OCI-LY1 (cell line): ENCODE data around the gene NDUFS5.
A peak's percentile ranks its signal among the peaks of the same experiment; 100 is the strongest.

Experiments used
- H2AFZ ChIP-seq: fragments of 200-600 bp; sonication (generic), shearing (Covaris generic); 2 replicates; pipeline ENCODE4 v1.6.0; 2014; ENCODE audit warnings: antibody characterized with exemption, mild to moderate bottlenecking, low read length
- H3F3A ChIP-seq: fragments of 200-600 bp; sonication (generic), shearing (Covaris generic); 2 replicates; pipeline ENCODE4 v1.6.0; 2014; ENCODE audit warnings: mild to moderate bottlenecking, antibody characterized with exemption, low read length, moderate library complexity; ENCODE audit not compliant: insufficient read depth
- H3K27ac ChIP-seq: fragments of 200-600 bp; sonication (generic); 2 replicates; pipeline ENCODE4 v1.5.1; 2014; ENCODE audit warnings: low read length, mixed run types, mild to moderate bottlenecking, low read depth; ENCODE audit not compliant: poor library complexity, severe bottlenecking
- H3K27me3 ChIP-seq: fragments of 200-600 bp; sonication (generic); 2 replicates; pipeline ENCODE4 v1.6.0; 2014; ENCODE audit warnings: antibody characterized with exemption, mild to moderate bottlenecking, low read length, moderate library complexity; ENCODE audit not compliant: insufficient read depth
- H3K36me3 ChIP-seq: fragments of 200-600 bp; sonication (generic); 2 replicates; pipeline ENCODE4 v1.6.1; 2014; ENCODE audit warnings: mild to moderate bottlenecking, antibody characterized with exemption, low read length, moderate library complexity, mixed read lengths; ENCODE audit not compliant: insufficient read depth
- H3K4me1 ChIP-seq: fragments of 200-600 bp; sonication (generic); 2 replicates; pipeline ENCODE4 v1.5.1; 2014; ENCODE audit warnings: mild to moderate bottlenecking, low read length, moderate library complexity; ENCODE audit not compliant: insufficient read depth, severe bottlenecking
- H3K4me2 ChIP-seq: fragments of 200-600 bp; sonication (generic), shearing (Covaris generic); 2 replicates; pipeline ENCODE4 v1.6.1; 2014; ENCODE audit warnings: low read length
- H3K4me3 ChIP-seq: fragments of 200-600 bp; sonication (generic); 2 replicates; pipeline ENCODE4 v1.5.1; 2014; ENCODE audit warnings: low read length, low read depth, mild to moderate bottlenecking, mixed read lengths; ENCODE audit not compliant: poor library complexity, severe bottlenecking
- H3K79me2 ChIP-seq: fragments of 200-600 bp; shearing (Covaris generic); 2 replicates; pipeline ENCODE4 v1.6.1; 2016; ENCODE audit warnings: mixed run types, low read length, mixed read lengths; ENCODE audit not compliant: insufficient read depth
- H3K9ac ChIP-seq: fragments of 200-600 bp; sonication (generic), shearing (Covaris generic); 2 replicates; pipeline ENCODE4 v1.6.1; 2014; ENCODE audit warnings: mild to moderate bottlenecking, low read length, mixed read lengths
- H3K9me2 ChIP-seq: fragments of 200-600 bp; sonication (generic), shearing (Covaris generic); 2 replicates; pipeline ENCODE4 v1.6.1; 2014; ENCODE audit warnings: low read depth, mild to moderate bottlenecking, low read length, mixed read lengths
- H3K9me3 ChIP-seq: fragments of 200-600 bp; shearing (Covaris generic); 2 replicates; pipeline ENCODE4 v1.6.1; 2014; ENCODE audit warnings: low read length, mixed read lengths
- H4K20me1 ChIP-seq: fragments of 200-600 bp; sonication (generic), shearing (Covaris generic); 2 replicates; pipeline ENCODE4 v1.6.0; 2016; ENCODE audit warnings: mild to moderate bottlenecking, low read length; ENCODE audit not compliant: insufficient read depth
- EZH2 ChIP-seq: fragments of 200-600 bp; sonication (generic), shearing (Covaris generic); IDR thresholded peaks from 2 replicates; pipeline ENCODE4 v1.8.0; 2017; ENCODE audit warnings: borderline replicate concordance, mixed run types, mild to moderate bottlenecking, antibody characterized with exemption, low read length, moderate library complexity, mixed read lengths
- TF ChIP-seq, protein P1 (sequence below): fragments of 200-600 bp; sonication (generic), shearing (Covaris generic); IDR thresholded peaks from 2 replicates; pipeline ENCODE4 v1.5.1; 2017; ENCODE audit warnings: mild to moderate bottlenecking, antibody characterized with exemption, low read length, moderate library complexity, mixed read lengths

NDUFS5 gene

DNA sequence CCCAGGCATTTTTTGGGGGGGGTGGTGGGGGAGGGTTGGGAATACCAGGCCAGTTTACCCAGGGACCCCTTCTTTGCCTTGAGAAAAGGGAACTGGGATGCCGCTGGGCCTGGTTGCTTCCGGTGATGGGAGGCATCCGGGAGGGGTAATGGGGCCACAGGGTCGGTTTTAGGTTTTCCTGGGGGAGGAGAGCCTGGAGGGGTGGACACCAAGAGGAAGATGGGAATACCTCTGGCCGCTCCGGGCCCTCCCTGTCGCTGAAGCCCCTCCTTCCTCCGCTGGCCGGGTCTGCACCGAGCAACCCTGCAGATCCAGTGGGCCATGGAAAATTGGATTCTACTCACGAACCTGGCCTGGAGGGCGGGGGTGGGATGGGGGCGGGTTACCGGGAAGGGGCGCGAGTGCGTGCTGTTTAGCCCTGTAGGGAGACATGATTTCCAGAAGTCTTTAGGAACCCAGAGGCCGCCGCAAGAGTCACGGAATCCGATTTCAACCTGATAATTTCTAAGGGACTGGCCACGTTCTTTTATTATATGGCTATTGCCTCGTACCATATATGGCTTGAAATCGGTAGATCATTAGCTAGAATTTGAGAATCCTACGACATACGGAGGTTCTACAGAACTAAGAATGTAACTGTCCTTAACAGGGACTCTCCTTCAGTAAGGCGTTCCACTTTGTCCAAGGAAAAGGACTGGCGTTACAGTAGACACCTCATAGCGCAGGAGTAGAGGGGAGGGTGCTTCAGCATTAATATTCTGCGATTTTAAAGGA is 34.3 kb upstream of the NDUFS5 start:
- H3K27ac ChIP-seq: peak overlapping the region; percentile 43
- H3K9ac ChIP-seq: peak overlapping the region; percentile 86
- H3K27me3 ChIP-seq: no peaks in the 10 kb centered on the region
- H3K4me2 ChIP-seq: peak overlapping the region; percentile 95
- no peaks in the 10 kb centered on the region for H3F3A ChIP-seq
- no peak for TF ChIP-seq EZH2
- TF ChIP-seq, protein P1, sequence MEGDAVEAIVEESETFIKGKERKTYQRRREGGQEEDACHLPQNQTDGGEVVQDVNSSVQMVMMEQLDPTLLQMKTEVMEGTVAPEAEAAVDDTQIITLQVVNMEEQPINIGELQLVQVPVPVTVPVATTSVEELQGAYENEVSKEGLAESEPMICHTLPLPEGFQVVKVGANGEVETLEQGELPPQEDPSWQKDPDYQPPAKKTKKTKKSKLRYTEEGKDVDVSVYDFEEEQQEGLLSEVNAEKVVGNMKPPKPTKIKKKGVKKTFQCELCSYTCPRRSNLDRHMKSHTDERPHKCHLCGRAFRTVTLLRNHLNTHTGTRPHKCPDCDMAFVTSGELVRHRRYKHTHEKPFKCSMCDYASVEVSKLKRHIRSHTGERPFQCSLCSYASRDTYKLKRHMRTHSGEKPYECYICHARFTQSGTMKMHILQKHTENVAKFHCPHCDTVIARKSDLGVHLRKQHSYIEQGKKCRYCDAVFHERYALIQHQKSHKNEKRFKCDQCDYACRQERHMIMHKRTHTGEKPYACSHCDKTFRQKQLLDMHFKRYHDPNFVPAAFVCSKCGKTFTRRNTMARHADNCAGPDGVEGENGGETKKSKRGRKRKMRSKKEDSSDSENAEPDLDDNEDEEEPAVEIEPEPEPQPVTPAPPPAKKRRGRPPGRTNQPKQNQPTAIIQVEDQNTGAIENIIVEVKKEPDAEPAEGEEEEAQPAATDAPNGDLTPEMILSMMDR: no peak
- H2AFZ ChIP-seq: no peak overlapping the region
- no peaks in the 10 kb centered on the region for H3K9me3 ChIP-seq
- peaks cover 33% of the 10 kb centered on the region for H3K4me1 ChIP-seq
- H3K9me2 ChIP-seq: no peaks in the 10 kb centered on the region
- peak overlapping the region; percentile 94 for H3K4me3 ChIP-seq
- no peaks in the 10 kb centered on the region; the same call in 1 of the 2 replicates for H4K20me1 ChIP-seq
- H3K36me3 ChIP-seq: peaks cover 40% of the 10 kb centered on the region
- peaks cover 42% of the 10 kb centered on the region for H3K79me2 ChIP-seq

DNA sequence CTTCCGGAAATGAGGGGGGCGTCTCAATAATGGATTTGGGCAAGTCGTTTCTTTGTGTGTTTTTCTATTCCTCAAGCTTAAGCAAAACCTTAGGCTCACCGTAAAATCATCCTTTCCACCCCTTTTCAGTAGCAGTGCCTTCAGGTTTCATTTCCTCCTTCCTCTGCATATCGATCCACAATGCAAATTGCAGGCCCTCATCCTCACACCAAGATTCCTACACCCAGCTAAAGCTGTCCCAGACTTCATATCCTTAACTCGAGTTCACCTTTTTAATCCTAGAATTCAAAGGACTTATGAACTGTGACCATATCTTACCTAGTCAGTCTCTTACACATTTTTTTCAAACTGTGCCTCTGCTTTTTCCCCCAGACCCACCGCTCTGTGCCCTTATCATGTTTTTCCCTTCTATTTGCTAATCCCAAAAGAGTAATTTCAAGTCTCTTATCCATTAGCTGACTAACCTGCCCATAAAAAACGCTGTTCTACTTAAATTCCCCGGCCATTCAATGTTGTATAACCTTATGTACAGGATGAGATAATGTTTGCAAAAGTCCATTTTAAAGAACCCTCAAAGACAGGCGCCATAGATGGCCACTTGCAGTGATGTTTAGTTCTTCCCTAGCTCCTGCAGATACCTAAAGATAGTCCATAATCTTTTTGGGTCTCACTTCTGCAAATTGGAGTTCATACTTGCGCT is 33.6 kb upstream of the NDUFS5 start:
- H3K4me2 ChIP-seq: peak overlapping the region; percentile 95
- TF ChIP-seq, protein P1: no peak
- TF ChIP-seq EZH2: no peak
- H3K9me2 ChIP-seq: no peaks in the 10 kb centered on the region
- H3K9me3 ChIP-seq: no peaks in the 10 kb centered on the region
- H3K79me2 ChIP-seq: peaks cover 49% of the 10 kb centered on the region
- H4K20me1 ChIP-seq: no peaks in the 10 kb centered on the region; the same call in 1 of the 2 replicates
- H3K4me3 ChIP-seq: peak overlapping the region; percentile 94
- H2AFZ ChIP-seq: no peak overlapping the region
- no peaks in the 10 kb centered on the region for H3F3A ChIP-seq
- H3K4me1 ChIP-seq: peaks cover 37% of the 10 kb centered on the region
- H3K27me3 ChIP-seq: no peaks in the 10 kb centered on the region
- H3K9ac ChIP-seq: peak overlapping the region; percentile 86
- H3K27ac ChIP-seq: peak overlapping the region; percentile 34
- peaks cover 48% of the 10 kb centered on the region for H3K36me3 ChIP-seq

DNA sequence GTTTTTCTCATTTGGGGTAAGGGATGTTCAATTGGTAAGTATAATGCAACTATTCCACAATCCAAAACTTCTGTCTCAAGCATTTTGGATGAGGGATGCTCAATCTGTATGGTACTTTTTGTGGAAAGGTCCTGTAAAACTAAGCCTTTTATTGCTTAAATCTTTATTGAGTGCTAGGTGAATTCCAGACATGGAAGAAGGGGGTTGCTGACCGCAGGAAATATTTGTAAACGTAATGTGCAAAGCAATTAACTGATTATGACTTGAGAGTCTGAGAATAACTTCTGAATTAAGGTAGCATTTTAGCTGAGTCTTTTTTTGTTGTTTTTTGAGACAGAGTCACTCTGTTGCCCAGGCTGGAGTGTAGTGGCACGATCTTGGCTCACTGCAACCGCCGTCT is 32.0 kb upstream of the NDUFS5 start:
- H2AFZ ChIP-seq: no peak overlapping the region
- H3K9me2 ChIP-seq: no peaks in the 10 kb centered on the region
- no peak overlapping the region for H3K27ac ChIP-seq
- H3K4me3 ChIP-seq: no peak overlapping the region
- H3K9ac ChIP-seq: no peak overlapping the region
- TF ChIP-seq, protein P1: no peak
- TF ChIP-seq EZH2: no peak
- H3K27me3 ChIP-seq: no peaks in the 10 kb centered on the region
- H4K20me1 ChIP-seq: no peaks in the 10 kb centered on the region; the same call in 1 of the 2 replicates
- H3K36me3 ChIP-seq: peaks cover 64% of the 10 kb centered on the region
- H3K9me3 ChIP-seq: no peaks in the 10 kb centered on the region
- no peak overlapping the region for H3K4me2 ChIP-seq
- peaks cover 54% of the 10 kb centered on the region for H3K79me2 ChIP-seq
- H3F3A ChIP-seq: no peaks in the 10 kb centered on the region
- peaks cover 37% of the 10 kb centered on the region for H3K4me1 ChIP-seq
